ENCODE results near the gene TRIM2.

Gene TRIM2

DNA sequence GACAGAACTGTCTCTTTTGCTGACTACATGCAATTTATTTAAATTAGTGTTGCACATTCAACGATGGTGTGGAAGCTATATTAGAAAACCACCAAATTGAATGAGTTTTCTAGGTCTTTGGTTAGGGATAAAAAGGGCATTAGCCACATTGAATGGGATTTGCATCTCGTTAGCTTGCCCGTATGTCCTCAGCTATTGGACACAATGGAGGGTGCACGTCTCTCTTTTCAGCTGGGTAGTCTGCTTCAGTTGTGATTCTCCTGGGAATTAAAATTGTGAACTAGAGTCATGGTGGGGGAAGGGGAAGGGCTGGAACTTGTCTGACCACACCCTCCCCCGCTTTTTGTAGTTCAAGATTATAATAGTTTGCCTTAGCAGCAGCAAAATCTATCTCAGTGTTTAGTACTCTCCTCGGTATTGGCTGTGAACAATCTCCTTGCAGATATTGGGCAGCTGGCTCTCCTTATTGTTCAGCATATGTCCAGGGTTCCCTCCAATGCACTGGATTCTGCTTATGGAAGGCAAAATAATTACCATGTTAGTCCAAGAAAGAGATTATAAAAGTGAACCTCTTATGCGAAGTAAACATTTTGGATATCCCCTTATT, 23.3 kb downstream of the TRIM2 start:
- H3K4me3 ChIP-seq (replicated peaks; ENCODE audit: low read depth, low read length) = no peak overlapping the region
- TF ChIP-seq, protein P1, sequence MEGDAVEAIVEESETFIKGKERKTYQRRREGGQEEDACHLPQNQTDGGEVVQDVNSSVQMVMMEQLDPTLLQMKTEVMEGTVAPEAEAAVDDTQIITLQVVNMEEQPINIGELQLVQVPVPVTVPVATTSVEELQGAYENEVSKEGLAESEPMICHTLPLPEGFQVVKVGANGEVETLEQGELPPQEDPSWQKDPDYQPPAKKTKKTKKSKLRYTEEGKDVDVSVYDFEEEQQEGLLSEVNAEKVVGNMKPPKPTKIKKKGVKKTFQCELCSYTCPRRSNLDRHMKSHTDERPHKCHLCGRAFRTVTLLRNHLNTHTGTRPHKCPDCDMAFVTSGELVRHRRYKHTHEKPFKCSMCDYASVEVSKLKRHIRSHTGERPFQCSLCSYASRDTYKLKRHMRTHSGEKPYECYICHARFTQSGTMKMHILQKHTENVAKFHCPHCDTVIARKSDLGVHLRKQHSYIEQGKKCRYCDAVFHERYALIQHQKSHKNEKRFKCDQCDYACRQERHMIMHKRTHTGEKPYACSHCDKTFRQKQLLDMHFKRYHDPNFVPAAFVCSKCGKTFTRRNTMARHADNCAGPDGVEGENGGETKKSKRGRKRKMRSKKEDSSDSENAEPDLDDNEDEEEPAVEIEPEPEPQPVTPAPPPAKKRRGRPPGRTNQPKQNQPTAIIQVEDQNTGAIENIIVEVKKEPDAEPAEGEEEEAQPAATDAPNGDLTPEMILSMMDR (IDR thresholded peaks at IDR 0.05; ENCODE audit: low read depth, low read length, missing control alignments) = no peak
- no peak for DNase-seq (ENCODE audit: extremely low read depth, low read depth)

DNA sequence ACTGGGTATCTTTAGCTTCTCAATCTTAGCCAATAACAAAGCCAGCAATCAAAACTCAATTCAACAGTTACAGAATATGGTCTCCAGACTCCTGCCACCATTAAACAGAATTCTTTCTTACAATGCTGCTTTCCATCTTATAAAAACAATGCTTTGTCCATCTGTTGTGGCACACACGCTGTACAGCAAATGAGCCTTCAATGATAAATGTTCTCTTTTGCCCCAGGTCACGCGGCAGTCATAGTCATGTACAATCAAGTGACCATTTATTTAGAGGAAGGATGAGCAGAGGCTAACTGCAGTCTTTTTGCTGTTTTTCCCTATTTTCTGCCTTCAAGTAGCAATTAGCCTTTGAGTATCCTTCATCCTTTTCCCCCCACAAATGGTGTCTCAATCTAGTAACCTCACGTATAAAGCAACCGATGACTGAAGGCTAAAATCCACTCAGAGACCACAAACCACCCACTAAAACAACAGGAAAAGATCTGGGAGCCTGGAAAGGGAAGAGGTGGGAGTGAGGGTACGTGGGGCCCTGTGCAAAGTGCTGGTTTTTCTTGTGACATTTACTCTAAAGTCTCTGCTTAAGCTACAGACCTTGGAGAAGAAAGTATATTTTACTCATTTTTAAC, 24.4 kb downstream of the TRIM2 start:
- no peak overlapping the region for H3K4me3 ChIP-seq (replicated peaks; ENCODE audit: low read depth, low read length)
- no peak for DNase-seq (ENCODE audit: extremely low read depth, low read depth)
- TF ChIP-seq, protein P1 (IDR thresholded peaks at IDR 0.05; ENCODE audit: low read depth, low read length, missing control alignments) = no peak

DNA sequence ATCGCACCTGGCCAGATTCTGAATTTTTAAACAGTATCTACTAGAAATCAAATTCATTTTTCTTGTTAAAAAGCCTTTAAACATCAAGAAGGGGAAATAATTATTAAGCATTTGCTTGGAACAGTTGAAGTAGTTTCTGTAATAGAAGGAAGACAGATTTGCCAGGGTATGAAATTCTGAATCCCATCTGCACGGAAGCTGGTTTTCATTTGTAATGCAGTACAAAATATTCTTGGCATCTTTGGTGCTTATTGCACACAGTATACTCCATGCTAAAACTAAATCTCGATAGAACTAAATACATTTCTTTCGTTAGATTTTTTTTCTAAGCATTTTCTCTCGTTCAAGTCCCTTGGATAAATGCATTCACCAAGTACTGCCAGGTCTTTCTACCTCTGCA, 25.3 kb downstream of the TRIM2 start:
- TF ChIP-seq, protein P1 (IDR thresholded peaks at IDR 0.05; ENCODE audit: low read depth, low read length, missing control alignments) = no peak
- no peak for DNase-seq (ENCODE audit: extremely low read depth, low read depth)
- no peak overlapping the region for H3K4me3 ChIP-seq (replicated peaks; ENCODE audit: low read depth, low read length)

- no peak overlapping the region for H3K4me3 ChIP-seq (replicated peaks; ENCODE audit: low read depth, low read length)
- TF ChIP-seq, protein P1 (IDR thresholded peaks at IDR 0.05; ENCODE audit: low read depth, low read length, missing control alignments) = peak; percentile 30
- DNase-seq (ENCODE audit: extremely low read depth, low read depth) = no peak
Observed at GRCh38 chr4:153232768-153233167, 28.5 kb downstream of the TRIM2 start.

DNA sequence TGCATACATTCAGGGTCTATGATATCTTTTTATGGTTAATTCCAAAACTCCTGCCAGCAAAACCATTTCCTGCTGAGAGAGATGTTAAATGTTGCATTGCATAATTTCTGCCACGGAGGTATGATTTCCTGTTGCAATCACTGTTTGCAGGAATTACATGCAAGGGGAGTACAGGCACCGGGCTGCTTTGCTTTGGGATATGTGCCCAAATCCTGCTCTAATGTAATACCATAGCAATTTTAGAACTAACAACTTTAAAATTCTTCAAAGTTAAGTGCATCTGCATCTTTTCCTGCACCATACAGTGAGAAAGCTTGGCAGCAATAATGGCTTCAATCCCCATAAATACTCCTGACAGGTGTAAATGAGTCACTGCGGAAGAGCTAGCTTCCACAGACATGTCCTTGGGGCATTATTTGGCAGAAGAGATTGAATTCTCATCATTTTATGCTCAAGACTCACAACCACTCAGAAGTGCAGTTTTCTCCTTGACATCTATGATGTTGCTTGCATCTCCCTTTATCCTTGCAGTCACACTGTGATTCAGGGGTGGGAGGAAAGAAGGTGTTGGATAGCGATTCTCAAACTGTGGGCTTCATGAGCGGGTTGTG, 29.6 kb downstream of the TRIM2 start:
- peak; percentile 86 for DNase-seq (ENCODE audit: extremely low read depth, low read depth)
- TF ChIP-seq, protein P1 (IDR thresholded peaks at IDR 0.05; ENCODE audit: low read depth, low read length, missing control alignments) = no peak
- H3K4me3 ChIP-seq (replicated peaks; ENCODE audit: low read depth, low read length) = no peak overlapping the region

- peak; percentile 73 for DNase-seq (ENCODE audit: extremely low read depth, low read depth)
- H3K4me3 ChIP-seq (replicated peaks; ENCODE audit: low read depth, low read length) = no peak overlapping the region
- TF ChIP-seq, protein P1 (IDR thresholded peaks at IDR 0.05; ENCODE audit: low read depth, low read length, missing control alignments) = no peak
Observed at GRCh38 chr4:153234885-153235284, 30.6 kb downstream of the TRIM2 start.

Measured in HFF-Myc (cell line).